HepG2 (cell line): ENCODE measurements around the gene MSI2. TPM values are rescaled to one million over a fixed set of nuclear protein-coding genes. Genes with fewer than 3 reads are reported as not detected.

Experiments used
- ATF7-NPFF ChIP-seq: sonication (generic); formaldehyde crosslinking; IDR thresholded peaks from 2 replicates; pipeline ENCODE4 v1.8.1; 2023; ENCODE audit warnings: mild to moderate bottlenecking, low read depth, missing genetic modification reagents, moderate library complexity
- EZH2 ChIP-seq: conservative IDR thresholded peaks from 2 replicates; pipeline ENCODE4 v1.6.1; 2012; ENCODE audit warnings: mild to moderate bottlenecking, low read depth, low read length, moderate library complexity
- GABPA ChIP-seq, 2 experiments: IDR thresholded peaks; 2 replicates each; pipeline ENCODE4 v1.6.1; 2011 to 2016; ENCODE audit warnings: low read depth in 2 of 2, low read length in 1 of 2, missing biosample characterization in 1 of 2, missing genetic modification characterization in 1 of 2
- HNRNPH1 ChIP-seq: fragments of 200-400 bp; formaldehyde crosslinking; optimal IDR thresholded peaks from 2 replicates; pipeline ENCODE3; 2017; ENCODE audit warnings: mild to moderate bottlenecking, low read depth, low read length
- HOXA5 ChIP-seq: sonication (generic); formaldehyde crosslinking; IDR thresholded peaks from 2 replicates; pipeline ENCODE4 v1.4.0; 2020; ENCODE audit warnings: missing genetic modification reagents
- MAZ ChIP-seq, 2 experiments: sonication (generic) in 1 of 2; formaldehyde crosslinking in 1 of 2; IDR thresholded peaks; 2 replicates each; pipeline versions ENCODE4 v1.5.0 to v1.6.1; 2012 to 2020; ENCODE audit warnings: low read depth in 2 of 2, mild to moderate bottlenecking in 2 of 2, borderline replicate concordance in 1 of 2, improper control_type of control experiment in 1 of 2, low read length in 1 of 2, missing genetic modification reagents in 1 of 2, moderate library complexity in 1 of 2
- SIX1 ChIP-seq: sonication (generic); formaldehyde crosslinking; IDR thresholded peaks from 2 replicates; pipeline ENCODE4 v1.4.0; 2020; ENCODE audit warnings: missing genetic modification reagents, borderline replicate concordance
- SP5 ChIP-seq: IDR thresholded peaks from 2 replicates; pipeline ENCODE4 v1.6.1; 2016; ENCODE audit warnings: low read depth, borderline replicate concordance
- TOPORS ChIP-seq: sonication (generic); formaldehyde crosslinking; IDR thresholded peaks from 2 replicates; pipeline ENCODE4 v1.8.0; 2023; ENCODE audit warnings: mild to moderate bottlenecking, missing genetic modification reagents
- polyA plus RNA-seq, 8 experiments: library from polyadenylated mRNA; depleted of rRNA in 3 of 8; stranded (reverse) in 7 of 8; unstranded in 1 of 8; fragments of >200 nt; fragmentation: Illumina TruSeq in 4 of 8; extraction: Trizol in 4 of 8; gene quantifications; 2 replicates each; pipeline versions ENCODE4 v1.2.1 to v1.2.3, GENCODE V29; 2011 to 2016; ENCODE audit warnings: low read depth in 4 of 8, missing spikeins in 1 of 8, mixed read lengths in 1 of 8; ENCODE audit not compliant: insufficient read depth in 1 of 8
- total RNA-seq, 5 experiments: library from RNA; depleted of rRNA; stranded (reverse); fragments of >200 nt; fragmentation: Illumina TruSeq; extraction: Trizol; gene quantifications; 2 replicates each; pipeline ENCODE4 v1.2.3, GENCODE V29; 2016; ENCODE audit warnings: low read depth in 1 of 5
- TF ChIP-seq, protein P1 (sequence below): sonication (generic); formaldehyde crosslinking; IDR thresholded peaks from 2 replicates; pipeline ENCODE4 v1.8.0; 2022; ENCODE audit warnings: mild to moderate bottlenecking, missing genetic modification reagents, borderline replicate concordance
- TF ChIP-seq, protein P2 (sequence below): sonication (generic); formaldehyde crosslinking; IDR thresholded peaks from 2 replicates; pipeline ENCODE4 v1.4.0; 2020; ENCODE audit warnings: mild to moderate bottlenecking, low read depth, missing genetic modification reagents
- TF ChIP-seq, protein P3 (sequence below): sonication (generic); formaldehyde crosslinking; IDR thresholded peaks from 2 replicates; pipeline ENCODE4 v1.8.1; 2023; ENCODE audit warnings: mild to moderate bottlenecking, moderate library complexity, missing genetic modification reagents
- TF ChIP-seq, protein P4 (sequence below): sonication (generic); formaldehyde crosslinking; IDR thresholded peaks from 2 replicates; pipeline ENCODE4 v1.4.0; 2020; ENCODE audit warnings: missing genetic modification reagents, borderline replicate concordance
- TF ChIP-seq, protein P5 (sequence below): sonication (generic); formaldehyde crosslinking; IDR thresholded peaks from 2 replicates; pipeline ENCODE4 v1.8.0; 2022; ENCODE audit warnings: missing genetic modification reagents, low read depth, mild to moderate bottlenecking, borderline replicate concordance
- TF ChIP-seq, protein P6 (sequence below): sonication (generic); formaldehyde crosslinking; IDR thresholded peaks from 2 replicates; pipeline ENCODE4 v1.5.0; 2020; ENCODE audit warnings: missing genetic modification reagents
- TF ChIP-seq, protein P7 (sequence below): sonication (generic); formaldehyde crosslinking; IDR thresholded peaks from 2 replicates; pipeline ENCODE4 v1.5.0; 2020; ENCODE audit warnings: mild to moderate bottlenecking, missing genetic modification reagents

The MSI2 gene
- total and polyA plus RNA-seq, 2 of the 13 experiments (the other 11 are each of a cell fraction or from before 2014, with no cell fraction given), result 77.5 to 78.4 TPM

DNA sequence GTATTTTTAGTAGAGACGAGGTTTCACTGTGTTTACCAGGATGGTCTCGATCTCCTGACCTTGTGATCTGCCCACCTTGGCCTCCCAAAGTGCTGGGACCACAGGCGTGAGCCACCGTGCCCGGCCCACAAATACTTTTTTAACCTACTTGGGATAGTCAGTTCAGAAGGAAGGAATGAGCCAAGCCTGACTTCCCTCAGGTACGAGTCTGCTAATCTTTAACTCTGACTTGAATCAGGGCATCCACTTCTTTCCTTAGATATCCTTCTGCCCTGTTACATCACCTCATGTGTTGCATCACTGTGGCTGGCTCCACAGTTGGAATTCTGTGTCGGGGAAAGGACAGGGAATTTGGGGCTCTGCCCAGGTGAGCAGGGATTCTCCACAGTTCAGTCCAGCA lies 120.8 kb downstream of the MSI2 start (continued):
- TF ChIP-seq, protein P1, sequence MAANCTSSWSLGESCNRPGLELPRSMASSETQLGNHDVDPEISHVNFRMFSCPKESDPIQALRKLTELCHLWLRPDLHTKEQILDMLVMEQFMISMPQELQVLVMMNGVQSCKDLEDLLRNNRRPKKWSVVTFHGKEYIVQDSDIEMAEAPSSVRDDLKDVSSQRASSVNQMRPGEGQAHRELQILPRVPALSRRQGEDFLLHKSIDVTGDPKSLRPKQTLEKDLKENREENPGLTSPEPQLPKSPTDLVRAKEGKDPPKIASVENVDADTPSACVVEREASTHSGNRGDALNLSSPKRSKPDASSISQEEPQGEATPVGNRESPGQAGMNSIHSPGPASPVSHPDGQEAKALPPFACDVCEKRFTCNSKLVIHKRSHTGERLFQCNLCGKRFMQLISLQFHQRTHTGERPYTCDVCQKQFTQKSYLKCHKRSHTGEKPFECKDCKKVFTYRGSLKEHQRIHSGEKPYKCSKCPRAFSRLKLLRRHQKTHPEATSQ (CRISPR knock-in tag), result no peak
- TF ChIP-seq, protein P2, sequence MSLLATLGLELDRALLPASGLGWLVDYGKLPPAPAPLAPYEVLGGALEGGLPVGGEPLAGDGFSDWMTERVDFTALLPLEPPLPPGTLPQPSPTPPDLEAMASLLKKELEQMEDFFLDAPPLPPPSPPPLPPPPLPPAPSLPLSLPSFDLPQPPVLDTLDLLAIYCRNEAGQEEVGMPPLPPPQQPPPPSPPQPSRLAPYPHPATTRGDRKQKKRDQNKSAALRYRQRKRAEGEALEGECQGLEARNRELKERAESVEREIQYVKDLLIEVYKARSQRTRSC (CRISPR knock-in tag), result no peak
- TF ChIP-seq TOPORS (CRISPR knock-in tag) (no peak), ATF7-NPFF (CRISPR knock-in tag) (no peak), SIX1 (peak; percentile 54; the same call in 1 of the 2 replicates), EZH2 (no peak), GABPA (IDR thresholded peaks at IDR 0.05; ENCODE audit: low read depth, low read length) (no peak), GABPA (CRISPR knock-in tag; IDR thresholded peaks at IDR 0.05; ENCODE audit: low read depth) (no peak), HOXA5 (CRISPR knock-in tag) (no peak), SP5 (0 out of 2 replicates have a peak, but pooled peaks have one; percentile 12), MAZ (IDR thresholded peaks at IDR 0.05; ENCODE audit: borderline replicate concordance, low read depth, low read length) (no peak), MAZ (CRISPR knock-in tag; IDR thresholded peaks at IDR 0.05; ENCODE audit: low read depth) (0 out of 2 replicates have a peak, but pooled peaks have one; percentile 40), HNRNPH1 (no peak)
- TF ChIP-seq, protein P3, sequence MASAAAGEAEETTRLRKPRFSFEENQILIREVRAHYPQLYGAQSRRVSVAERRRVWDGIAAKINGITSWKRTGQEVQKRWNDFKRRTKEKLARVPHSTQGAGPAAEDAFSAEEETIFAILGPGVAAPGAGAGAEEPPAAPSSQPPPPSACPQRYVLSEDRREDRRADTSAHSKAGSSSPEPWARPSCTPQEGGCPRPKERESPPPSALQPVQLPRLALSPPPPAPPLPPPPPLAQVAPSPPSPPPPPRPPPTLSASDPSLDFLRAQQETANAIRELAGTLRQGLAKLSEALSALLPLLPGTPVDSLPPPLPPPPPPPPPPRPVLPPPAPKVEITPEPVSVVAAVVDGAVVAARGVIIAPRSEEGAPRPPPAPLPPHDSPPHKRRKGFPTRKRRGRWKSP, result no peak
- TF ChIP-seq, protein P4, sequence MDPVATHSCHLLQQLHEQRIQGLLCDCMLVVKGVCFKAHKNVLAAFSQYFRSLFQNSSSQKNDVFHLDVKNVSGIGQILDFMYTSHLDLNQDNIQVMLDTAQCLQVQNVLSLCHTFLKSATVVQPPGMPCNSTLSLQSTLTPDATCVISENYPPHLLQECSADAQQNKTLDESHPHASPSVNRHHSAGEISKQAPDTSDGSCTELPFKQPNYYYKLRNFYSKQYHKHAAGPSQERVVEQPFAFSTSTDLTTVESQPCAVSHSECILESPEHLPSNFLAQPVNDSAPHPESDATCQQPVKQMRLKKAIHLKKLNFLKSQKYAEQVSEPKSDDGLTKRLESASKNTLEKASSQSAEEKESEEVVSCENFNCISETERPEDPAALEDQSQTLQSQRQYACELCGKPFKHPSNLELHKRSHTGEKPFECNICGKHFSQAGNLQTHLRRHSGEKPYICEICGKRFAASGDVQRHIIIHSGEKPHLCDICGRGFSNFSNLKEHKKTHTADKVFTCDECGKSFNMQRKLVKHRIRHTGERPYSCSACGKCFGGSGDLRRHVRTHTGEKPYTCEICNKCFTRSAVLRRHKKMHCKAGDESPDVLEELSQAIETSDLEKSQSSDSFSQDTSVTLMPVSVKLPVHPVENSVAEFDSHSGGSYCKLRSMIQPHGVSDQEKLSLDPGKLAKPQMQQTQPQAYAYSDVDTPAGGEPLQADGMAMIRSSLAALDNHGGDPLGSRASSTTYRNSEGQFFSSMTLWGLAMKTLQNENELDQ (CRISPR knock-in tag), result no peak
- TF ChIP-seq, protein P5, sequence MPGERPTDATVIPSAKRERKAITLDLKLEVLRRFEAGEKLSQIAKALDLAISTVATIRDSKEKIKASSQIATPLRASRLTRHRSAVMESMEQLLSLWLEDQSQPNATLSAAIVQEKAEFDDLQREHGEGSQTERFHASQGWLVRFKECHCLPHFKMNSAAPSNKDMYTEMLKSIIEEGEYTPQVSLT (CRISPR knock-in tag), result no peak
- TF ChIP-seq, protein P6, sequence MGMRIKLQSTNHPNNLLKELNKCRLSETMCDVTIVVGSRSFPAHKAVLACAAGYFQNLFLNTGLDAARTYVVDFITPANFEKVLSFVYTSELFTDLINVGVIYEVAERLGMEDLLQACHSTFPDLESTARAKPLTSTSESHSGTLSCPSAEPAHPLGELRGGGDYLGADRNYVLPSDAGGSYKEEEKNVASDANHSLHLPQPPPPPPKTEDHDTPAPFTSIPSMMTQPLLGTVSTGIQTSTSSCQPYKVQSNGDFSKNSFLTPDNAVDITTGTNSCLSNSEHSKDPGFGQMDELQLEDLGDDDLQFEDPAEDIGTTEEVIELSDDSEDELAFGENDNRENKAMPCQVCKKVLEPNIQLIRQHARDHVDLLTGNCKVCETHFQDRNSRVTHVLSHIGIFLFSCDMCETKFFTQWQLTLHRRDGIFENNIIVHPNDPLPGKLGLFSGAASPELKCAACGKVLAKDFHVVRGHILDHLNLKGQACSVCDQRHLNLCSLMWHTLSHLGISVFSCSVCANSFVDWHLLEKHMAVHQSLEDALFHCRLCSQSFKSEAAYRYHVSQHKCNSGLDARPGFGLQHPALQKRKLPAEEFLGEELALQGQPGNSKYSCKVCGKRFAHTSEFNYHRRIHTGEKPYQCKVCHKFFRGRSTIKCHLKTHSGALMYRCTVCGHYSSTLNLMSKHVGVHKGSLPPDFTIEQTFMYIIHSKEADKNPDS (CRISPR knock-in tag), result no peak
- TF ChIP-seq, protein P7, sequence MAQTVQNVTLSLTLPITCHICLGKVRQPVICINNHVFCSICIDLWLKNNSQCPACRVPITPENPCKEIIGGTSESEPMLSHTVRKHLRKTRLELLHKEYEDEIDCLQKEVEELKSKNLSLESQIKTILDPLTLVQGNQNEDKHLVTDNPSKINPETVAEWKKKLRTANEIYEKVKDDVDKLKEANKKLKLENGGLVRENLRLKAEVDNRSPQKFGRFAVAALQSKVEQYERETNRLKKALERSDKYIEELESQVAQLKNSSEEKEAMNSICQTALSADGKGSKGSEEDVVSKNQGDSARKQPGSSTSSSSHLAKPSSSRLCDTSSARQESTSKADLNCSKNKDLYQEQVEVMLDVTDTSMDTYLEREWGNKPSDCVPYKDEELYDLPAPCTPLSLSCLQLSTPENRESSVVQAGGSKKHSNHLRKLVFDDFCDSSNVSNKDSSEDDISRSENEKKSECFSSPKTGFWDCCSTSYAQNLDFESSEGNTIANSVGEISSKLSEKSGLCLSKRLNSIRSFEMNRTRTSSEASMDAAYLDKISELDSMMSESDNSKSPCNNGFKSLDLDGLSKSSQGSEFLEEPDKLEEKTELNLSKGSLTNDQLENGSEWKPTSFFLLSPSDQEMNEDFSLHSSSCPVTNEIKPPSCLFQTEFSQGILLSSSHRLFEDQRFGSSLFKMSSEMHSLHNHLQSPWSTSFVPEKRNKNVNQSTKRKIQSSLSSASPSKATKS, result no peak
